ENCODE measurements around the gene SYCE3.

SYCE3 gene

DNA sequence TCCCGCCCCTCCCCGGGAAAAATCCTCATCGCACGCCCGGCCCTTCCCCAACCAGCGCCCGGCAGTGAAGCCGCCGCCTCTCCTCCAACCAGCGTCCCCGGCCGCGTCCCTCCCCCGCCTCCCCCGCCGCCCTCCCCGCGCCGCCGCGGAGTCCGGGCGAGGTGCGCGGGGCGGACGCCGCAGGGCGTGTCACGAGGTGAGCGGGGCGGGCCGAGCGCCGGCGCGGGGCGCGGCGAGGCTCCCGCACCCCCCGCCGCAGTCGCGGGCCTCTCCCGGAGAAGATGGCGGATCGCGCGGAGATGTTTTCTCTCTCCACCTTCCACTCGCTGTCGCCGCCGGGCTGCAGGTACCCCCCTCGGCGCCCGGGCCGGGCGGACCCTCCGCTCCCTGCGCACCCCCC lies 37.8 kb upstream of the SYCE3 start, which contains the start of gene MAPK8IP2:
MAPK8IP2 (plus strand) TSS at position 256 of the 400 bp plus-strand sequence; CDS start at position 282, 26 bp downstream.
- TF ChIP-seq, protein P1, sequence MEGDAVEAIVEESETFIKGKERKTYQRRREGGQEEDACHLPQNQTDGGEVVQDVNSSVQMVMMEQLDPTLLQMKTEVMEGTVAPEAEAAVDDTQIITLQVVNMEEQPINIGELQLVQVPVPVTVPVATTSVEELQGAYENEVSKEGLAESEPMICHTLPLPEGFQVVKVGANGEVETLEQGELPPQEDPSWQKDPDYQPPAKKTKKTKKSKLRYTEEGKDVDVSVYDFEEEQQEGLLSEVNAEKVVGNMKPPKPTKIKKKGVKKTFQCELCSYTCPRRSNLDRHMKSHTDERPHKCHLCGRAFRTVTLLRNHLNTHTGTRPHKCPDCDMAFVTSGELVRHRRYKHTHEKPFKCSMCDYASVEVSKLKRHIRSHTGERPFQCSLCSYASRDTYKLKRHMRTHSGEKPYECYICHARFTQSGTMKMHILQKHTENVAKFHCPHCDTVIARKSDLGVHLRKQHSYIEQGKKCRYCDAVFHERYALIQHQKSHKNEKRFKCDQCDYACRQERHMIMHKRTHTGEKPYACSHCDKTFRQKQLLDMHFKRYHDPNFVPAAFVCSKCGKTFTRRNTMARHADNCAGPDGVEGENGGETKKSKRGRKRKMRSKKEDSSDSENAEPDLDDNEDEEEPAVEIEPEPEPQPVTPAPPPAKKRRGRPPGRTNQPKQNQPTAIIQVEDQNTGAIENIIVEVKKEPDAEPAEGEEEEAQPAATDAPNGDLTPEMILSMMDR (IDR thresholded peaks at IDR 0.05; ENCODE audit: low read depth, low read length): no peak
- in situ Hi-C loops (cut with HindIII; ENCODE audit: low sequenced_read_pairs): no loop called here
- H3K4me3 ChIP-seq (ENCODE audit: low read depth, low read length): no peak within 1 kb of the TSS
- no peak for DNase-seq (ENCODE audit: low read depth, low spot score)

DNA sequence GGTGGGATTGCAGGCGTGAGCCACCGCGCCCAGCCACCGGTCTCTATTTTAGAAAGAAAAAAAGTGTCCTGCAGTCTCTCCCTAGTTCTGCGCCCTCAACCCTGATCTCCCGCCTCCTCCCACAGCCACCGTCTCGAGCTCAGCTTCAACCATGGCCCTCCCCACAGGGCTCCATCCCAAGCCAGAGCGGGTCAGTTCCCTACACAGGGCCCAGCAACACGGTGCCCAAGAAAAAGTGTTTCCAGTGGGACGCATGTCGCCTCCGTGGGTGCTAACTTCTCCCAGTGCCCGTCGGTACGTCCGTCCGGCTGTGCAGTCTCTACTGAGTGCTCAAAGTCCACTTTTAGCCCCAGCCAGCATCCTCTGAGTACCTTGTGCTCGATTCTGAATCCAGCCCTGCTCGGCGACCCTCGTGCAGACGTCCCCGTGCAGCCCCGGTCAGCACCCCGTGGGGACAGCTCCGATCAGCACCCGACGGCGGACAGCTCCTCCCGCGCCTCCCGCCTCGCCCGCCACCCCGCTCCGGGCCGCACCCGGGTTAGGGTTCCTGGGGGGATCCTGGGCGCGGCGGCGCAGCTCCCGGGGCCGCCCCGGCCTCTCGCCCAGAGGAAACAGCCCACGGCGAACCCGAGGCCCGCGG lies 37.2 kb upstream of the SYCE3 start:
- in situ Hi-C loops (cut with HindIII; ENCODE audit: low sequenced_read_pairs): no loop called here
- no peak overlapping the region for H3K4me3 ChIP-seq (ENCODE audit: low read depth, low read length)
- TF ChIP-seq, protein P1 (IDR thresholded peaks at IDR 0.05; ENCODE audit: low read depth, low read length): no peak
- DNase-seq (ENCODE audit: low read depth, low spot score): no peak

DNA sequence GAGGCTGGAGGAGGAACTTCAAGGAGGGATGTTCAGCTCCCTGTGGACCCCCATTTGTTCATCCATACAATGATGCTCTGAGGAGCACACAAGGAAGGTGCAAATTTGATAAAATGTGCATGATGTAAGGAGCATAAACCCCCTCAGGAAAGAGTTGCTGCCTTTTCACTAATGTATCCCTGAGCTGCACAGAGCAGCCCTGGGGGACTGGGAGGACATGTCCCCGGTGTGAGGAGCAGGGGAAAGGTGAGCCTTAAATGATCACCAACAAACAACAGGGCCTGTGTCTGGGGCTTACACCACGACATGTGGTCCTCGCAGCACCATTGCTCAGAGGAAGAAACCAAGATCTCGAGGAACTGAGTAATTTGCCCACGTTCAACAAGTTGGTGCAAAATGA lies 34.4 kb upstream of the SYCE3 start:
- in situ Hi-C loops (cut with HindIII; ENCODE audit: low sequenced_read_pairs): no loop called here
- TF ChIP-seq, protein P1 (IDR thresholded peaks at IDR 0.05; ENCODE audit: low read depth, low read length): no peak
- H3K4me3 ChIP-seq (ENCODE audit: low read depth, low read length): no peak overlapping the region
- no peak for DNase-seq (ENCODE audit: low read depth, low spot score)

DNA sequence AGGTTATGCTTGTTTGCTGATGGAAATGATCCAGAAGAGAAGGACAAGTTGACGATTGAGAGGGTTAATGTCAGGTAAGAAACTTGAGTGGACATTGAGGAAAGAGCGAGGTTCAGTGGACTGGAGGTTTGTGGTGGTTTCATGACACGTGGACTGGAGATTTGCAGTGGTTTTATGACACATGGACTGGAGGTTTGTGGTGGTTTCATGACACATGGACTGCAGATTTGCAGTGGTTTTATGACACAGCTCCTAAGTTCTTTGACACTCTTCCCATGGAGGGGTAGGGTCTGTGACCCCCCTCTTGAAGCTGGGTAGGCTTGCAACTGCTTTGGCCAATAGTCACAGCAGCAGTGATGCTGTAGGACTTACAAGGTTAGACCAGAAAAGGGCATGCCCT lies 32.5 kb upstream of the SYCE3 start:
- H3K4me3 ChIP-seq (ENCODE audit: low read depth, low read length): no peak overlapping the region
- in situ Hi-C loops (cut with HindIII; ENCODE audit: low sequenced_read_pairs): no loop called here
- DNase-seq (ENCODE audit: low read depth, low spot score): no peak
- TF ChIP-seq, protein P1 (IDR thresholded peaks at IDR 0.05; ENCODE audit: low read depth, low read length): no peak

DNA sequence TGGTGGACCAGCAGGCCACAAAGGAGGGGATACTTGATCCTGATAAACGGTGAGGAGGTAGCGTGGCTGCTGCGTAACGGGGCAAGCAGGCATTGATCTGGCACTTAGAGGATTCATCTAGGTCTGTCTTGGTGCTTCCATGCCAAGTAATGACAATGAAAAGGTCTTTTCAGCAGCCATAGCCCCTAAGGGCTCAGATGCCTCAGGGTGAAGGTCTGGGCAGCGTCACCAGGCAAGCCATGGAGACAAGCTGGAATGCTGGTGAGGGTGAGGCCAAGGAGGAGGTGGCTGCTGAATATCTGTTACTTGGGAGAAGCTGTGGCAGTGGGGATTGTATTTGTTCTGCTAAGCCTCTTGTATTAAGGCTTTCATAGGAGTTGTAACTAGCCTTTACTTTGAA lies 24.7 kb upstream of the SYCE3 start:
- in situ Hi-C loops (cut with HindIII; ENCODE audit: low sequenced_read_pairs): no loop called here
- no peak for DNase-seq (ENCODE audit: low read depth, low spot score)

DNA sequence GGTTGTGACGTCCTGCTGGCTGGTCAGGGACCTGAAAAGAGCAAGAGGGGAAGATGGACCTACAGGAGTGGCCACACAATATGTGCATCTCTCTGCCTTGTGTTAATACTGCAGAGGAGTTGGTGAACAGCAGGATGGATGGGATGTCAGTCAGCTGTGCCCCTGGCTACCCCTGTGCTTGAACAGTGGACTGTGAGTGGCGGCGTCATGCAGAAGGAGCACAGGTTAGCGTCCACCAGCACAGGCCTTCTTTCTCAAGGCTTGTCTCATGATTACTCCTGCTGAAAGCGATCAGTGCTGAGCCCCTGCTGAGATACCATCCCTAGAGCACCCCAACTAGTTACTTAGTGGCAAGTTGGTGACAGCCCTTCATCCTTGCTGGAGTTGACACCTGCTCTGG lies 23.7 kb upstream of the SYCE3 start:
- TF ChIP-seq, protein P1 (IDR thresholded peaks at IDR 0.05; ENCODE audit: low read depth, low read length): no peak

More for the DNA sequence above, 24.7 kb upstream of the SYCE3 start:
- TF ChIP-seq, protein P1 (IDR thresholded peaks at IDR 0.05; ENCODE audit: low read depth, low read length): no peak
- no peak overlapping the region for H3K4me3 ChIP-seq (ENCODE audit: low read depth, low read length)

More for the DNA sequence above, 23.7 kb upstream of the SYCE3 start:
- DNase-seq (ENCODE audit: low read depth, low spot score): no peak
- in situ Hi-C loops (cut with HindIII; ENCODE audit: low sequenced_read_pairs): no loop called here
- no peak overlapping the region for H3K4me3 ChIP-seq (ENCODE audit: low read depth, low read length)

All from astrocyte of the spinal cord (primary cell).